ENCODE measurements around the gene MYO19. TPM values are rescaled to one million over a fixed set of nuclear protein-coding genes. Genes with fewer than 3 reads are reported as not detected.

Gene MYO19
- total RNA-seq, 1 experiment from 2014 or later = 72.2 TPM

- no peaks in the 10 kb centered on the region for H3K27me3 Mint-ChIP-seq (ENCODE audit: insufficient read depth, unreplicated experiment)
- DNase-seq (ENCODE audit: unreplicated experiment) = peak; percentile 96
- ChIA-PET POLR2A (interaction anchor here (0.6 to 8.0 kb wide), 32 partner anchors 7 to 946 kb away, joined by 3 to 266 read pairs (median 4); partner anchors contain the start of genes AATF, DHRS11, MRM1 and MYO19), CTCF (interaction anchor here (0.6 to 1.4 kb wide), 6 partner anchors 9 to 371 kb away, joined by 3 to 5 read pairs (median 4); no protein-coding TSS in a partner anchor)
- H3K4me1 Mint-ChIP-seq (ENCODE audit: insufficient read depth, unreplicated experiment) = peaks cover 19% of the 10 kb centered on the region
- H3K9me3 Mint-ChIP-seq (ENCODE audit: unreplicated experiment) = no peaks in the 10 kb centered on the region
- intact Hi-C loops (cut with micrococcal nuclease) = loop anchor here (2.0 kb wide), 1 partner anchor 47 kb away; no protein-coding TSS in a partner anchor
- peak overlapping the region; percentile 95 for H3K27ac Mint-ChIP-seq (ENCODE audit: low read depth, unreplicated experiment)
- H3K4me3 Mint-ChIP-seq (ENCODE audit: unreplicated experiment) = peak overlapping the region; percentile 96
- no peak for TF ChIP-seq CTCF (IDR thresholded peaks at IDR 0.05; ENCODE audit: unreplicated experiment)
- peaks cover 20% of the 10 kb centered on the region for H3K36me3 Mint-ChIP-seq (ENCODE audit: insufficient read depth, unreplicated experiment)
- BruUV-seq (replicated peaks) = TSS peak; percentile 38
Measured at GRCh38 chr17:36545465-36546417, 11.1 kb upstream of the MYO19 start.

- peaks cover 17% of the 10 kb centered on the region for H3K36me3 Mint-ChIP-seq (ENCODE audit: insufficient read depth, unreplicated experiment)
- ChIA-PET POLR2A (interaction anchor here (0.6 to 8.0 kb wide), 16 partner anchors 8 to 1036 kb away, joined by 3 to 266 read pairs (median 8); partner anchors contain the start of genes AATF, DHRS11, MRM1 and MYO19), CTCF (no interaction called here)
- H3K27ac Mint-ChIP-seq (ENCODE audit: low read depth, unreplicated experiment) = peak overlapping the region; percentile 95
- no TSS peak for BruUV-seq (replicated peaks)
- H3K4me3 Mint-ChIP-seq (ENCODE audit: unreplicated experiment) = peak overlapping the region; percentile 96
- intact Hi-C loops (cut with micrococcal nuclease) = loop anchor here (2.0 kb wide), 1 partner anchor 48 kb away; no protein-coding TSS in a partner anchor
- H3K27me3 Mint-ChIP-seq (ENCODE audit: insufficient read depth, unreplicated experiment) = no peaks in the 10 kb centered on the region
- DNase-seq (ENCODE audit: unreplicated experiment) = no peak
- peaks cover 13% of the 10 kb centered on the region for H3K4me1 Mint-ChIP-seq (ENCODE audit: insufficient read depth, unreplicated experiment)
- no peaks in the 10 kb centered on the region for H3K9me3 Mint-ChIP-seq (ENCODE audit: unreplicated experiment)
- TF ChIP-seq CTCF (IDR thresholded peaks at IDR 0.05; ENCODE audit: unreplicated experiment) = no peak
Measured at GRCh38 chr17:36545077-36545464, 10.4 kb upstream of the MYO19 start.

GRCh38 chr17:36544307-36545076 is 9.8 kb upstream of the MYO19 start, which contains the start of gene GGNBP2:
GGNBP2 (plus strand) TSS chr17:36544919; CDS start chr17:36545725, 806 bp downstream.
- peak within 1 kb of the TSS; percentile 95 for H3K27ac Mint-ChIP-seq (ENCODE audit: low read depth, unreplicated experiment)
- TF ChIP-seq CTCF (IDR thresholded peaks at IDR 0.05; ENCODE audit: unreplicated experiment) = no peak
- peaks cover 13% of the 10 kb centered on the region for H3K4me1 Mint-ChIP-seq (ENCODE audit: insufficient read depth, unreplicated experiment)
- CTCF ChIA-PET = interaction anchor here (0.7 to 2.2 kb wide), 3 partner anchors 8 to 58 kb away, joined by 4 to 11 read pairs (median 5); partner anchors contain the start of gene MRM1
- POLR2A ChIA-PET = interaction anchor here (0.6 to 8.0 kb wide), 19 partner anchors 8 to 1036 kb away, joined by 3 to 266 read pairs (median 6); partner anchors contain the start of genes AATF, DHRS11, MRM1 and MYO19
- intact Hi-C loops (cut with micrococcal nuclease) = loop anchor here (1.0 to 2.0 kb wide), 2 partner anchors 10 to 48 kb away; partner anchors contain the start of genes MYO19 and PIGW
- TSS peak; percentile 66 for BruUV-seq (replicated peaks)
- H3K9me3 Mint-ChIP-seq (ENCODE audit: unreplicated experiment) = no peaks in the 10 kb centered on the region
- peak; percentile 95 for DNase-seq (ENCODE audit: unreplicated experiment)
- no peaks in the 10 kb centered on the region for H3K27me3 Mint-ChIP-seq (ENCODE audit: insufficient read depth, unreplicated experiment)
- H3K36me3 Mint-ChIP-seq (ENCODE audit: insufficient read depth, unreplicated experiment) = peaks cover 17% of the 10 kb centered on the region
- peak within 1 kb of the TSS; percentile 96 for H3K4me3 Mint-ChIP-seq (ENCODE audit: unreplicated experiment)

Measured in MCF 10A (cell line).